ENCODE data around the gene RAI1. TPM values are rescaled to one million over a fixed set of nuclear protein-coding genes. Genes with fewer than 3 reads are reported as not detected.

Gene RAI1
- total and polyA plus RNA-seq, 10 of the 15 experiments (the other 5 are each of a cell fraction or from before 2014, with no cell fraction given) = 0.66 to 37.7 (median 6.0) TPM

GRCh38 chr17:17844500-17844899 lies 163.2 kb downstream of the RAI1 start (continued):
- TF ChIP-seq, protein P1, sequence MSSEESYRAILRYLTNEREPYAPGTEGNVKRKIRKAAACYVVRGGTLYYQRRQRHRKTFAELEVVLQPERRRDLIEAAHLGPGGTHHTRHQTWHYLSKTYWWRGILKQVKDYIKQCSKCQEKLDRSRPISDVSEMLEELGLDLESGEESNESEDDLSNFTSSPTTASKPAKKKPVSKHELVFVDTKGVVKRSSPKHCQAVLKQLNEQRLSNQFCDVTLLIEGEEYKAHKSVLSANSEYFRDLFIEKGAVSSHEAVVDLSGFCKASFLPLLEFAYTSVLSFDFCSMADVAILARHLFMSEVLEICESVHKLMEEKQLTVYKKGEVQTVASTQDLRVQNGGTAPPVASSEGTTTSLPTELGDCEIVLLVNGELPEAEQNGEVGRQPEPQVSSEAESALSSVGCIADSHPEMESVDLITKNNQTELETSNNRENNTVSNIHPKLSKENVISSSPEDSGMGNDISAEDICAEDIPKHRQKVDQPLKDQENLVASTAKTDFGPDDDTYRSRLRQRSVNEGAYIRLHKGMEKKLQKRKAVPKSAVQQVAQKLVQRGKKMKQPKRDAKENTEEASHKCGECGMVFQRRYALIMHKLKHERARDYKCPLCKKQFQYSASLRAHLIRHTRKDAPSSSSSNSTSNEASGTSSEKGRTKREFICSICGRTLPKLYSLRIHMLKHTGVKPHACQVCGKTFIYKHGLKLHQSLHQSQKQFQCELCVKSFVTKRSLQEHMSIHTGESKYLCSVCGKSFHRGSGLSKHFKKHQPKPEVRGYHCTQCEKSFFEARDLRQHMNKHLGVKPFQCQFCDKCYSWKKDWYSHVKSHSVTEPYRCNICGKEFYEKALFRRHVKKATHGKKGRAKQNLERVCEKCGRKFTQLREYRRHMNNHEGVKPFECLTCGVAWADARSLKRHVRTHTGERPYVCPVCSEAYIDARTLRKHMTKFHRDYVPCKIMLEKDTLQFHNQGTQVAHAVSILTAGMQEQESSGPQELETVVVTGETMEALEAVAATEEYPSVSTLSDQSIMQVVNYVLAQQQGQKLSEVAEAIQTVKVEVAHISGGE (CRISPR knock-in tag; IDR thresholded peaks at IDR 0.05) = no peak
- TF ChIP-seq SMC3 (IDR thresholded peaks at IDR 0.05; ENCODE audit: borderline replicate concordance, low read length) = no peak

- intact Hi-C loops (cut with micrococcal nuclease; ENCODE audit: unreplicated experiment) = no loop called here
- no peak overlapping the region for H3K4me3 ChIP-seq
- CTCF ChIA-PET = interaction anchor here (1.3 kb wide), 1 partner anchor 23 kb away, joined by 4 read pairs; no protein-coding TSS in a partner anchor
- TF ChIP-seq CHD1 (IDR thresholded peaks at IDR 0.05; ENCODE audit: low read depth, low read length) (no peak), ASH2L (IDR thresholded peaks at IDR 0.05; ENCODE audit: borderline replicate concordance, low read depth) (no peak), NRF1 (conservative IDR thresholded peaks at IDR 0.05; ENCODE audit: low read depth, low read length) (no peak), NR2C2 (IDR thresholded peaks at IDR 0.05; ENCODE audit: borderline replicate concordance, control insufficient read depth, insufficient read length, low read depth) (no peak), CEBPZ (IDR thresholded peaks at IDR 0.05; ENCODE audit: low read depth, low read length) (no peak), POLR2AphosphoS5 (IDR thresholded peaks at IDR 0.05; ENCODE audit: low read length) (no peak), NFIC (IDR thresholded peaks at IDR 0.05; ENCODE audit: low read depth, low read length) (no peak), RCOR1 (conservative IDR thresholded peaks at IDR 0.05; ENCODE audit: low read depth, low read length) (no peak), CBX3 (IDR thresholded peaks at IDR 0.05; ENCODE audit: borderline replicate concordance, low read depth) (no peak)
- TF ChIP-seq, protein P1 (CRISPR knock-in tag; IDR thresholded peaks at IDR 0.05) = no peak
Measured at GRCh38 chr17:17845046-17845775, 164.0 kb downstream of the RAI1 start.

More at GRCh38 chr17:17845046-17845775, 164.0 kb downstream of the RAI1 start:
- FAIRE-seq (no peak), DNase-seq (ENCODE audit: low read depth, low spot score) (no peak), ATAC-seq (no peak)
- BruUV-seq (replicated peaks) = no TSS peak
- H3K4me2 ChIP-seq (ENCODE audit: control insufficient read depth, insufficient read depth) = no peak overlapping the region
- ChIA-PET RAD21 (ENCODE audit: unreplicated experiment) (interaction anchor here (1.3 kb wide), 1 partner anchor 74 kb away, joined by 3 read pairs; no protein-coding TSS in a partner anchor), POLR2A (interaction anchor here (1.7 kb wide), 1 partner anchor 9 kb away, joined by 4 read pairs; the partner anchor contains the start of gene SREBF1), SMC1A (ENCODE audit: uncharacterized antibody, unreplicated experiment) (interaction anchor here (0.8 kb wide), 1 partner anchor 11 kb away, joined by 3 read pairs; no protein-coding TSS in a partner anchor)
- no peaks in the 10 kb centered on the region for H4K20me1 ChIP-seq (ENCODE audit: control insufficient read depth, insufficient read depth)
- no peak overlapping the region for H3K27ac ChIP-seq (ENCODE audit: control insufficient read depth, insufficient read depth)
- no peaks in the 10 kb centered on the region for H3K27me3 ChIP-seq (replicated peaks in 1 of 2; ENCODE audit: control insufficient read depth in 2 of 2, insufficient read depth in 2 of 2, low read length in 1 of 2)
- peaks cover 19% of the 10 kb centered on the region for H3K4me1 ChIP-seq (ENCODE audit: control insufficient read depth, insufficient read depth, low read length)
- H3K9ac ChIP-seq (ENCODE audit: control insufficient read depth, insufficient read depth, low read length) = no peak overlapping the region
- no peaks in the 10 kb centered on the region for H3K36me3 ChIP-seq (ENCODE audit: control insufficient read depth in 2 of 2, insufficient read depth in 2 of 2, low read length in 1 of 2)
- H2AFZ ChIP-seq (ENCODE audit: control insufficient read depth, low read depth, low read length) = no peak overlapping the region
- no peaks in the 10 kb centered on the region for H3K79me2 ChIP-seq (ENCODE audit: control insufficient read depth, insufficient read depth, low read length)
- in situ Hi-C loops (cut with MboI) = no loop called here
- H3K9me3 ChIP-seq (replicated peaks; ENCODE audit: control insufficient read depth, insufficient read depth, low read length) = no peaks in the 10 kb centered on the region
- WGBS (ENCODE audit: insufficient coverage, insufficient replicate concordance, low lambda C conversion rate, missing lambda C conversion rate) = 42% methylated on average over 13 of the region's 13 CpGs
